Stomach (tissue), 9 donors: ENCODE results near the gene USP12. TPM values are rescaled to one million over a fixed set of nuclear protein-coding genes. Genes with fewer than 3 reads are reported as not detected.

Source experiments
- DNase-seq, 2 donors: peaks; one replicate each; pipeline versions ENCODE4 v3.0.0 to v3.0.0-alpha.2; 2013 to 2019
- H3K27ac ChIP-seq, 5 donors: fragments of 200-600 bp in 4 of 5; sonication (generic) in 4 of 5; one replicate each; pipeline ENCODE4 v1.5.1; 2013 to 2019; ENCODE audit warnings: mild to moderate bottlenecking in 1 of 5, moderate library complexity in 1 of 5
- H3K27me3 ChIP-seq, 3 donors: fragments of 200-600 bp; sonication (generic); one replicate each; pipeline ENCODE4 v1.5.1; 2017 to 2019; ENCODE audit warnings: mixed run types in 1 of 3
- H3K36me3 ChIP-seq, 4 donors: fragments of 200-600 bp; sonication (generic); 1 replicate in 3 of 4; 2 replicates in 1 of 4; pipeline ENCODE4 v1.5.1; 2016 to 2019
- H3K4me1 ChIP-seq, 4 donors: fragments of 200-600 bp; sonication (generic); one replicate each; pipeline ENCODE4 v1.5.1; 2016 to 2019
- H3K4me3 ChIP-seq, 4 donors: fragments of 200-600 bp; sonication (generic) in 3 of 4; one replicate each; pipeline ENCODE4 v1.5.1; 2016 to 2019; ENCODE audit warnings: mild to moderate bottlenecking in 1 of 4
- H3K9me3 ChIP-seq, 4 donors: fragments of 200-600 bp; sonication (generic); one replicate each; pipeline ENCODE4 v1.5.1; 2016 to 2019
- EP300 ChIP-seq: sonication (generic); formaldehyde crosslinking; IDR thresholded peaks from one replicate; pipeline ENCODE4 v1.6.1; 2017; ENCODE audit warnings: antibody characterized with exemption
- POLR2A ChIP-seq, 4 donors: fragments of 450-650 bp; IDR thresholded peaks; one replicate each; pipeline ENCODE4 v1.6.1; 2016; ENCODE audit warnings: antibody characterized with exemption in 4 of 4, control low read depth in 2 of 4, mild to moderate bottlenecking in 1 of 4, moderate library complexity in 1 of 4
- POLR2AphosphoS5 ChIP-seq, 3 donors: sonication (generic); formaldehyde crosslinking; IDR thresholded peaks; one replicate each; pipeline ENCODE4 v1.6.1; 2016; ENCODE audit warnings: antibody characterized with exemption in 3 of 3
- WGBS, 5 donors: extraction: QIAGEN DNeasy Blood & Tissue Kit in 3 of 5; methylation state at CpG; one replicate each; pipeline versions ENCODE4 v1.1.5 to v1.1.7; 2013 to 2018; 5-methylcytosine and 5-hydroxymethylcytosine counted together
- intact Hi-C: fragments of 100-400 bp; cut with DNase I; formaldehyde crosslinking; loops from one replicate; pipeline ENCODE4 v1.15.1; 2023; ENCODE audit warnings: low total_unique reads
- polyA plus RNA-seq, 3 donors: library from polyadenylated mRNA; stranded (reverse); fragments of 200-250 nt; gene quantifications; one replicate each; pipeline ENCODE4 v1.2.3, GENCODE V29; 2013
- total RNA-seq, 5 donors: library from RNA; depleted of rRNA; stranded (reverse); fragments of >200 nt; gene quantifications; one replicate each; pipeline versions ENCODE4 v1.1.0 to v1.2.3, GENCODE V29; 2014 to 2016
- TF ChIP-seq, protein P1 (sequence below), 7 experiments: fragments of 450-650 bp in 4 of 7; fragments of 200-600 bp in 3 of 7; sonication (generic) in 3 of 7; IDR thresholded peaks; one replicate each; pipeline ENCODE4 v1.5.1; 2016 to 2019; ENCODE audit warnings: antibody characterized with exemption in 7 of 7, control low read depth in 2 of 7, mild to moderate bottlenecking in 1 of 7
- donor health status: healthy with polysubstance abuse.
- donor health status: Bipolar disorder and iron deficiency.
- donor health status: healthy.

Gene USP12
- total and polyA plus RNA-seq, 8 donors, result 6.9 to 59.7 (median 21.6) TPM

DNA sequence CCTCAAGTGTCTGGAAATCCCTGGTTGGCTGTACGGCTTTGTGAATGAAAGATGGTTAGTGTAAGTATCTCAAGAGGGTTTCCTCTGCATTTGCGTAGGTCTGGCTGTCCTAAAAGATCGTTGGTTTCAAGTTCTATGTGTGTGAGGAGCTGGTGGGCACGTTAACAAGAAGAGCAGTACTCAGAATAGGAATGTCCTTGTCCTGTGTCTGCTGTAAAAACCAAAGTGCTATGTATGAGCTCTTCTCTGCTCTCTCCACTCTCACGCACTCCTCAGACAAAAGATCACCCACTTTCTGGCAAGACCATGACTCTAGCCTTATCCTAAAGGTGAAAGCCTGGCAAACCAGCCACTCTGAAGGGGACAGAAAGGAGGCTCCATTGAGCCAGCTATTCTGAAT lies 39.1 kb downstream of the USP12 start:
- DNase-seq, result no peak
- H3K4me1 ChIP-seq, result peaks cover 0 to 74% (median 33%) of the 10 kb centered on the region in 4 donors
- H3K27me3 ChIP-seq, result no peaks in the 10 kb centered on the region
- H3K36me3 ChIP-seq, result no peaks in the 10 kb centered on the region
- TF ChIP-seq POLR2AphosphoS5 (IDR thresholded peaks at IDR 0.05), result no peak
- no peak overlapping the region for H3K27ac ChIP-seq
- H3K9me3 ChIP-seq, result peaks cover 0 to 10% (median 2%) of the 10 kb centered on the region in 4 donors
- H3K4me3 ChIP-seq, result no peak overlapping the region
- 83 to 89% (median 87%) methylated on average over 5 of the region's 5 CpGs for WGBS, 5 donors
- intact Hi-C loops, result no loop called here

DNA sequence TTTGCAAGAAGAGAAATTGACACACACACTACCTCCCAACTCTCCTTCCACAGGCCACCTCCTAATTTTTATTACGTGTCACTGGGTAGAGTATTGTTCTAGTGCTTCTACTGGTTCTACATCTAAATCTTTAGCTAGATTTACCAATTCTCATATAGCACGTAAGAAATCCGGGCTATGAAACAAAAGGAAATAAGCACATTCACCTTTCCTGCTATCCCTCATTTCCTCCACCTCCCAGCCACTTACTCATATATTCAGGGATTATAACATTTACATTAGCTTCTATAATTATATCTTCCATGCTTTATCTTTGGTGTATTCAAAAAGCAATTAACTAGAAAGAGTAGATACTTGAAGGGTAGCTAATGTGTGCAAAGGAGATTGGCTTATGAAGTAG lies 39.7 kb downstream of the USP12 start:
- Histone ChIP-seq H3K36me3 (no peaks in the 10 kb centered on the region), H3K4me1 (peaks cover 0 to 75% (median 39%) of the 10 kb centered on the region in 4 donors), H3K4me3 (no peak overlapping the region), H3K9me3 (peaks cover 0 to 10% (median 2%) of the 10 kb centered on the region in 4 donors), H3K27ac (peak overlapping the region in 2 of 5 donors; percentile 16 to 48), H3K27me3 (no peaks in the 10 kb centered on the region)
- intact Hi-C loops, result no loop called here
- no peak for TF ChIP-seq POLR2A (IDR thresholded peaks at IDR 0.05)
- no peak for TF ChIP-seq EP300
- no peak for TF ChIP-seq POLR2AphosphoS5 (IDR thresholded peaks at IDR 0.05)
- TF ChIP-seq, protein P1, sequence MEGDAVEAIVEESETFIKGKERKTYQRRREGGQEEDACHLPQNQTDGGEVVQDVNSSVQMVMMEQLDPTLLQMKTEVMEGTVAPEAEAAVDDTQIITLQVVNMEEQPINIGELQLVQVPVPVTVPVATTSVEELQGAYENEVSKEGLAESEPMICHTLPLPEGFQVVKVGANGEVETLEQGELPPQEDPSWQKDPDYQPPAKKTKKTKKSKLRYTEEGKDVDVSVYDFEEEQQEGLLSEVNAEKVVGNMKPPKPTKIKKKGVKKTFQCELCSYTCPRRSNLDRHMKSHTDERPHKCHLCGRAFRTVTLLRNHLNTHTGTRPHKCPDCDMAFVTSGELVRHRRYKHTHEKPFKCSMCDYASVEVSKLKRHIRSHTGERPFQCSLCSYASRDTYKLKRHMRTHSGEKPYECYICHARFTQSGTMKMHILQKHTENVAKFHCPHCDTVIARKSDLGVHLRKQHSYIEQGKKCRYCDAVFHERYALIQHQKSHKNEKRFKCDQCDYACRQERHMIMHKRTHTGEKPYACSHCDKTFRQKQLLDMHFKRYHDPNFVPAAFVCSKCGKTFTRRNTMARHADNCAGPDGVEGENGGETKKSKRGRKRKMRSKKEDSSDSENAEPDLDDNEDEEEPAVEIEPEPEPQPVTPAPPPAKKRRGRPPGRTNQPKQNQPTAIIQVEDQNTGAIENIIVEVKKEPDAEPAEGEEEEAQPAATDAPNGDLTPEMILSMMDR (IDR thresholded peaks at IDR 0.05), result no peak
- WGBS, 5 donors, result 80 to 88% (median 82%) methylated on average over 3 of the region's 3 CpGs
- DNase-seq, result no peak

DNA sequence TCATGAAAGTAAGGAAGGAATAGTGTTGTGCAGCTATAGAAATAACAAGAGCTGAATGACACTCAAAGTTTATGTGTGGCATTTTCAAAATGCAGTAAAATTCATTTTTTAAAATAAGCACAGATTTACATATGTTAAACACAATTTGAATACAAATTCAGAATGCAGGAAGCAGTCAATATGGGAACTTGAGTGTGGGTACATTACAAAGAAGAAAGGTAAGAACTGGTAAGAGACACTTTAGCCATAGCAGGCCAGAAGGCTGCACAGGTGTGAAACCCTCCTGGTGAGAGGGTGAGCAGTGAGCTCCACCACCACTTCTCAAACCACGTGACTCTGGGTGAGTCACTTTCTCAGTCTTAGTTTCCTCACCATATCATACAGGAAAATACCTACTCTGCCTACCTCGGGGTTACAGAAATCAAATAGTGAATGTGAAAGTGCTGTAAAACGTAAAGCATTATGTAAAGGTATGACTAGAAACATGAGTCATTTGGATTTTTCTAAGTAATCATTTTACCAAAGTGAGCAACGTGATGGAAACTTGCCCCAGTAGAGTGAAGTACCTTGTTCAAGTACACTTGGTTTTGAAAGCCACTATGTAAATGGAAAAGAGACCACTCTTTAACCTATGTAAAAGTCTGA lies 40.5 kb downstream of the USP12 start:
- no peak for TF ChIP-seq POLR2A (IDR thresholded peaks at IDR 0.05)
- peak in 1 of 3 donors; percentile 36 for TF ChIP-seq POLR2AphosphoS5 (IDR thresholded peaks at IDR 0.05)
- TF ChIP-seq, protein P1 (IDR thresholded peaks at IDR 0.05), result no peak
- Histone ChIP-seq H3K36me3 (no peaks in the 10 kb centered on the region), H3K27me3 (no peaks in the 10 kb centered on the region), H3K9me3 (peaks cover 0 to 10% (median 2%) of the 10 kb centered on the region in 4 donors), H3K4me3 (no peak overlapping the region), H3K4me1 (peaks cover 0 to 79% (median 45%) of the 10 kb centered on the region in 4 donors), H3K27ac (peak overlapping the region in 3 of 5 donors; percentile 11 to 48 (median 16))
- WGBS, 5 donors, result 51 to 64% (median 59%) methylated on average over 4 of the region's 4 CpGs
- intact Hi-C loops, result no loop called here
- peak in 1 of 2 donors; percentile 34 for DNase-seq

DNA sequence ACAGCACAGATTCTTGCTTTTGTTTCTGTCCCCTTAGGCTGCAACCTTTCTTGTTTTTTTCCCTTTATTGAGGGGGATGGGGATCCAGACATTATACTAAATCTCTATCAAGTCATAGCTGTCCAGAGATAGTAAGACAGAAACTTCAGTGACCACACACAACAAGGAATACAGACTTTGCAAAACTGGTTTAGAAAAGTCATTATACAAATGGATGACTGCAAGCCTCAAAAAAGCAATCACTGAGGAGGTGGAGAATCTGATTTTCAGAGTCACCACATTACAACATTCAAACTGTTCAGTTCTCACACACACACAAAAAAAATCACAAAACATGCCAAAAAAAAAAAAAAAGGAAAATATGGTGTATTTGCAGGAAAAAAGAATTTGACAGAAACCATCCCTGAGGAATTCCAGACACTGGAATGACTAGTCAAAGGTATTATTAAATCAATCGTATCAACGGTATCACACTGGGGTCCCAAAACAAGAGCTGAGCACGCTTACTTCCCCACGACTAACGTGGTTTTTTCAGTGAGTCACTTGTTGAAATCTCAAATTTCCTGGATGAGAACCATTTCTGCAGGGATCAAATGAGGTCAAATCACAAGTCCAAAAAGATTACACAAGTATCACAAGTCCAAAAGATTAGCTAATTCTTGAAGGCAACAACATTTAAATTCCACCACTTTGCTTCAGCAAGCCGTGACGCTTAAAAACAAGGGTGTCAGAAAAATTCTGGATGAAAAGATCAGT lies 41.2 kb downstream of the USP12 start:
- H3K36me3 ChIP-seq, result no peaks in the 10 kb centered on the region
- no peaks in the 10 kb centered on the region for H3K27me3 ChIP-seq
- DNase-seq, result no peak
- intact Hi-C loops, result no loop called here
- WGBS, 5 donors, result 71 to 80% (median 74%) methylated on average over 7 of the region's 7 CpGs
- H3K27ac ChIP-seq, result peak overlapping the region in 1 of 5 donors; percentile 48
- TF ChIP-seq POLR2AphosphoS5 (IDR thresholded peaks at IDR 0.05), result peak in 2 of 3 donors; percentile 12 to 28
- TF ChIP-seq EP300, result no peak
- TF ChIP-seq, protein P1 (IDR thresholded peaks at IDR 0.05), result no peak
- TF ChIP-seq POLR2A (IDR thresholded peaks at IDR 0.05), result no peak
- peaks cover 0 to 79% (median 47%) of the 10 kb centered on the region in 4 donors for H3K4me1 ChIP-seq
- H3K9me3 ChIP-seq, result peaks cover 0 to 15% (median 2%) of the 10 kb centered on the region in 4 donors
- H3K4me3 ChIP-seq, result no peak overlapping the region
